ENCODE measurements around the gene TBR1.

TBR1 gene

GRCh38 chr2:161474920-161475319 is 58.8 kb downstream of the TBR1 start:
- TF ChIP-seq CTCF (IDR thresholded peaks at IDR 0.05; ENCODE audit: low read depth, low read length): no peak
- no peak for DNase-seq (ENCODE audit: extremely low read depth, low read depth)

Measured in AG09319 (cell line).